Measurements from ENCODE around the gene MXD4. TPM values are rescaled to one million over a fixed set of nuclear protein-coding genes. Genes with fewer than 3 reads are reported as not detected.

MXD4 gene
- total RNA-seq, 1 experiment from 2014 or later, result 9.1 TPM

DNA sequence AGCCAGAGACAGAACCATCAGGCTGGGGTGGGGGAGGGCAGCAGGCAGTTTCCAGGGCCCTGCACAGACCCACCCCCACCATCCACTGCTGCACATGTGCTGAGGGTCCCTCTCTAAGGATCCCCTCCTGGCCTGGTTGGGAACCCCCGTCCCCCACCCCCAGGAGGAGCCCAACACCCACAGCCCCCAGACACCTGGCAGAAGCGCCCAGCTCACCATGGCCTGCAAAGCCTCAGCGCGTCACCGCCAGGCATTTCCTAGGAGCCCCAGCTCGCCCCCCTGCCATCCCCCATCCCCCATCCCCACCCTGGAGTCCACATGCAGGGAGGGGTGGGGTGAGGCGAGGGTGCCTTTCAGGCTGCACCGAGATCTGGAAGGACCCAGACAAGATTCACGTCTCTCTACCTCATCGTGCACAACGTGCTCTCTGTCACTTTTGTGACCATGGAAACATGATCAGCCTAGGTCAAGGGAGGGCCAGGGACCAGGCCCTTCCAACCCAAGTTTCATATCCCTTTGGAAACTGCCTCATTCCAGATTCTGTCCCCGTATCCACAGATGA lies 9.3 kb downstream of the MXD4 start:
- BruUV-seq (replicated peaks), result no TSS peak
- ChIA-PET CTCF (no interaction called here), POLR2A (ENCODE audit: low non-redundant PET) (no interaction called here)
- no peaks in the 10 kb centered on the region for H3K27me3 ChIP-seq (replicated peaks; ENCODE audit: insufficient read depth, low read depth, low read length, poor library complexity)
- no peak for TF ChIP-seq EZH2 (IDR thresholded peaks at IDR 0.05; ENCODE audit: borderline replicate concordance, low read depth, low read length, poor library complexity, severe bottlenecking)
- no peak for TF ChIP-seq CTCF (conservative IDR thresholded peaks at IDR 0.05; ENCODE audit: low read depth, low read length)
- no peaks in the 10 kb centered on the region for H3K9me3 ChIP-seq (ENCODE audit: low read depth, low read length, poor library complexity, severe bottlenecking)
- H3K27ac ChIP-seq (ENCODE audit: low read depth, low read length, poor library complexity, severe bottlenecking), result no peak overlapping the region
- no peaks in the 10 kb centered on the region for H3K36me3 ChIP-seq (ENCODE audit: insufficient read depth, low read length, poor library complexity, severe bottlenecking)
- H3K4me3 ChIP-seq (ENCODE audit: low read depth, low read length, poor library complexity, severe bottlenecking), result no peak overlapping the region
- intact Hi-C loops (cut with micrococcal nuclease; ENCODE audit: unreplicated experiment), result no loop called here
- H3K4me1 ChIP-seq (ENCODE audit: insufficient read depth, low read length, poor library complexity, severe bottlenecking), result peaks cover 20% of the 10 kb centered on the region
- DNase-seq (ENCODE audit: low spot score), result no peak

DNA sequence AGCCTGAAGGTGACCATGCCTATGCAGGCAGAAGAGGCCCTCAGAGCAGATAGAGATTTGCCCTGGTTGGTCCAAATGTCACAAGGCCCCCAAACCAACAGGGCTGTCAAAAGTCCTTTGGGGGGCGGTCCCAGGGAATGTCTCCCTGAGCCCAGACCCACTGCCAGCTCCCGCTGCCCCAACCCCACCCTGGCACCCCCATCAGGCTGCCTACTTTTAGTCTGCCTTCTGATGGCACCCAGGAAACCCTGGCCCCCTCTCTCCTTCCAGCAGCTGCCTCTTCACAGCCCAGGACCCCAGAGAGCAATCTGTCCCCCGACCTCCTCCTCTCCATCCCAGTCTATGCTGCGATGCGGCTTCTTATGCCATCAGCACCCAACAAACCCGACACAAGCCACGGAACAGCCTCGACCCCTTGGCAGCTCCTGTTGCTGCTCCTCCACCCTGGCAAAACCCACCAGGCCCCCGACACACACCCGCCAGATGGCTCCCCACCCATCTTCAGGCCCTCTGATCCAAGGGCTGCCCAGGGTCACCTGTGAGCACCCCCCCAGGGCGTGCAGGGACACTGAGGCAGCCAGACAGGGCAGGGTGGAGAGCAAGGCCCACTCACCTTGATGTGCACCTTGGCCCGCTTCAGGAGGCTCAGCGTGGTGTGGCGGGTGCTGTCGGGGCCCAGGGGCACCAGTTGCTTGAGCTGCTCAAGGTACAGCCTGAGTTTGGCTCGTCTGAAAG lies 9.9 kb downstream of the MXD4 start:
- POLR2A ChIA-PET (ENCODE audit: low non-redundant PET), result no interaction called here
- H3K27me3 ChIP-seq (replicated peaks; ENCODE audit: insufficient read depth, low read depth, low read length, poor library complexity), result no peaks in the 10 kb centered on the region
- no peak for TF ChIP-seq CTCF (conservative IDR thresholded peaks at IDR 0.05; ENCODE audit: low read depth, low read length)
- TF ChIP-seq EZH2 (IDR thresholded peaks at IDR 0.05; ENCODE audit: borderline replicate concordance, low read depth, low read length, poor library complexity, severe bottlenecking), result no peak
- no TSS peak for BruUV-seq (replicated peaks)
- no peaks in the 10 kb centered on the region for H3K9me3 ChIP-seq (ENCODE audit: low read depth, low read length, poor library complexity, severe bottlenecking)
- peaks cover 18% of the 10 kb centered on the region for H3K4me1 ChIP-seq (ENCODE audit: insufficient read depth, low read length, poor library complexity, severe bottlenecking)
- CTCF ChIA-PET, result no interaction called here
- no peak overlapping the region for H3K27ac ChIP-seq (ENCODE audit: low read depth, low read length, poor library complexity, severe bottlenecking)
- H3K4me3 ChIP-seq (ENCODE audit: low read depth, low read length, poor library complexity, severe bottlenecking), result no peak overlapping the region
- no peaks in the 10 kb centered on the region for H3K36me3 ChIP-seq (ENCODE audit: insufficient read depth, low read length, poor library complexity, severe bottlenecking)
- intact Hi-C loops (cut with micrococcal nuclease; ENCODE audit: unreplicated experiment), result no loop called here
- no peak for DNase-seq (ENCODE audit: low spot score)

GRCh38 chr4:2251073-2251794 lies 10.7 kb downstream of the MXD4 start:
- no TSS peak for BruUV-seq (replicated peaks)
- H3K36me3 ChIP-seq (ENCODE audit: insufficient read depth, low read length, poor library complexity, severe bottlenecking), result no peaks in the 10 kb centered on the region
- no peak for TF ChIP-seq EZH2 (IDR thresholded peaks at IDR 0.05; ENCODE audit: borderline replicate concordance, low read depth, low read length, poor library complexity, severe bottlenecking)
- no peak for TF ChIP-seq CTCF (conservative IDR thresholded peaks at IDR 0.05; ENCODE audit: low read depth, low read length)
- H3K4me3 ChIP-seq (ENCODE audit: low read depth, low read length, poor library complexity, severe bottlenecking), result no peak overlapping the region
- H3K9me3 ChIP-seq (ENCODE audit: low read depth, low read length, poor library complexity, severe bottlenecking), result no peaks in the 10 kb centered on the region
- intact Hi-C loops (cut with micrococcal nuclease; ENCODE audit: unreplicated experiment), result no loop called here
- POLR2A ChIA-PET (ENCODE audit: low non-redundant PET), result no interaction called here
- no peak overlapping the region for H3K27ac ChIP-seq (ENCODE audit: low read depth, low read length, poor library complexity, severe bottlenecking)
- no peak for DNase-seq (ENCODE audit: low spot score)
- CTCF ChIA-PET, result no interaction called here
- H3K4me1 ChIP-seq (ENCODE audit: insufficient read depth, low read length, poor library complexity, severe bottlenecking), result peaks cover 11% of the 10 kb centered on the region
- H3K27me3 ChIP-seq (replicated peaks; ENCODE audit: insufficient read depth, low read depth, low read length, poor library complexity), result no peaks in the 10 kb centered on the region
